HCT116 (cell line): ENCODE measurements around the gene SPRR5. TPM values are rescaled to one million over a fixed set of nuclear protein-coding genes. Genes with fewer than 3 reads are reported as not detected.

Experiments used
- ATAC-seq: fragments of 200-7000 bp; cut with Tn5 transposase; 2 replicates; pipeline ENCODE4 v1.9.1; 2020; ENCODE audit warnings: mild to moderate bottlenecking, moderate library complexity
- BruUV-seq: library from RNA; stranded (reverse); fragments of 400-500 nt; replicated peaks from 2 replicates; lab custom pipeline; 2021; lab: Mats Ljungman, UMichigan
- CTCF ChIA-PET: fragments of 300-600 bp; sonication (Branson Sonifier 250); formaldehyde crosslinking; loops from one replicate; lab custom pipeline; 2021; ENCODE audit warnings: antibody characterized with exemption; lab: Charles Lee
- POLR2A ChIA-PET: fragments of 300-600, 350-600 bp; sonication (Branson Sonifier 250); formaldehyde crosslinking; loops from one replicate; lab custom pipeline; 2021; ENCODE audit warnings: antibody characterized with exemption; lab: Charles Lee
- RAD21 ChIA-PET, 2 experiments: fragments of 300-600 bp; sonication (Branson Sonifier 250); formaldehyde crosslinking; loops; one replicate each; lab custom pipeline; 2023; ENCODE audit warnings: low total read pairs in 2 of 2; ENCODE audit not compliant: uncharacterized antibody in 2 of 2, unreplicated experiment in 2 of 2, low non-redundant PET in 1 of 2; lab: Charles Lee
- DNase-seq: peaks from one replicate; pipeline ENCODE4 v3.0.0-alpha.2; 2010; ENCODE audit warnings: low read depth, low spot score
- H2AFZ ChIP-seq: fragments of 200-600 bp; shearing (Covaris generic), sonication (generic); 2 replicates; pipeline ENCODE4 v1.6.1; 2017; ENCODE audit warnings: low read depth, mixed run types, mixed read lengths, antibody characterized with exemption, low read length; ENCODE audit not compliant: poor library complexity, severe bottlenecking
- H3K27ac ChIP-seq: 2 replicates; pipeline ENCODE4 v1.5.1; 2012; ENCODE audit warnings: low read depth, low read length
- H3K27me3 ChIP-seq: fragments of 200-600 bp; sonication (generic); 2 replicates; pipeline ENCODE4 v1.6.1; 2016; ENCODE audit warnings: mixed run types, low read length, mixed read lengths; ENCODE audit not compliant: insufficient read depth
- H3K36me3 ChIP-seq, 2 experiments: fragments of 200-500 bp in 1 of 2; fragments of 200-600 bp in 1 of 2; sonication (Bioruptor generic) in 1 of 2; sonication (generic) in 1 of 2; 2 replicates each; pipeline versions ENCODE4 v1.5.1 to v1.6.1; 2014 to 2016; ENCODE audit warnings: low read length in 2 of 2, inconsistent platforms in 1 of 2, mixed read lengths in 1 of 2, mixed run types in 1 of 2; ENCODE audit not compliant: insufficient read depth in 2 of 2, control insufficient read depth in 1 of 2
- H3K4me1 ChIP-seq, 2 experiments: fragments of 200-600 bp in 1 of 2; sonication (generic) in 1 of 2; 2 replicates each; pipeline versions ENCODE4 v1.5.1 to v1.6.1; 2012 to 2017; ENCODE audit warnings: low read length in 2 of 2, inconsistent platforms in 1 of 2, mild to moderate bottlenecking in 1 of 2, mixed read lengths in 1 of 2, mixed run types in 1 of 2, moderate library complexity in 1 of 2; ENCODE audit not compliant: insufficient read depth in 2 of 2, control insufficient read depth in 1 of 2
- H3K4me2 ChIP-seq: fragments of 200-600 bp; sonication (generic); 2 replicates; pipeline ENCODE4 v1.6.1; 2017; ENCODE audit warnings: mixed run types, low read length, mixed read lengths
- H3K4me3 ChIP-seq, 2 experiments: fragments of 200-600 bp in 1 of 2; sonication (generic) in 1 of 2; replicated peaks in 1 of 2; 2 replicates each; pipeline ENCODE4 v1.5.1; 2011 to 2016; ENCODE audit warnings: low read length in 2 of 2, control low read depth in 1 of 2, low read depth in 1 of 2, mild to moderate bottlenecking in 1 of 2, mixed read lengths in 1 of 2, mixed run types in 1 of 2
- H3K79me2 ChIP-seq: fragments of 200-600 bp; sonication (generic); 2 replicates; pipeline ENCODE4 v1.6.1; 2017; ENCODE audit warnings: mild to moderate bottlenecking, mixed run types, low read length, moderate library complexity, mixed read lengths; ENCODE audit not compliant: insufficient read depth
- H3K9ac ChIP-seq: fragments of 200-600 bp; sonication (generic); 2 replicates; pipeline ENCODE4 v1.6.1; 2016; ENCODE audit warnings: low read length, mixed read lengths
- H3K9me2 ChIP-seq: fragments of 200-600 bp; sonication (generic), shearing (Covaris generic); 2 replicates; pipeline ENCODE4 v1.6.1; 2017; ENCODE audit warnings: mixed run types, mild to moderate bottlenecking, moderate library complexity; ENCODE audit not compliant: insufficient read depth
- H3K9me3 ChIP-seq, 2 experiments: fragments of 200-500 bp in 1 of 2; fragments of 200-600 bp in 1 of 2; sonication (Bioruptor generic) in 1 of 2; sonication (generic) in 1 of 2; 2 replicates each; pipeline ENCODE4 v1.6.1; 2014 to 2017; ENCODE audit warnings: low read length in 2 of 2, mixed read lengths in 2 of 2, inconsistent platforms in 1 of 2, low read depth in 1 of 2, mild to moderate bottlenecking in 1 of 2, mixed run types in 1 of 2, moderate library complexity in 1 of 2; ENCODE audit not compliant: control insufficient read depth in 1 of 2, insufficient read depth in 1 of 2
- H4K20me1 ChIP-seq: fragments of 200-600 bp; sonication (generic), shearing (Covaris generic); 2 replicates; pipeline ENCODE4 v1.6.1; 2017; ENCODE audit warnings: mixed run types, mild to moderate bottlenecking, moderate library complexity; ENCODE audit not compliant: insufficient read depth
- CBX3 ChIP-seq: IDR thresholded peaks from 2 replicates; pipeline ENCODE4 v1.6.1; 2012; ENCODE audit warnings: low read depth
- CEBPB ChIP-seq: IDR thresholded peaks from 2 replicates; pipeline ENCODE4 v1.6.1; 2012; ENCODE audit warnings: low read depth
- CTCF ChIP-seq, 3 experiments: fragments of 200-600 bp in 1 of 3; sonication (generic) in 1 of 3; IDR thresholded peaks in 2 of 3; conservative IDR thresholded peaks in 1 of 3; 2 replicates each; pipeline ENCODE4 v1.5.1; 2012 to 2017; ENCODE audit warnings: low read depth in 2 of 3, low read length in 2 of 3, antibody characterized with exemption in 1 of 3, borderline replicate concordance in 1 of 3, control low read depth in 1 of 3, mild to moderate bottlenecking in 1 of 3, mixed read lengths in 1 of 3, mixed run types in 1 of 3, moderate library complexity in 1 of 3; ENCODE audit not compliant: insufficient read depth in 1 of 3
- POLR2AphosphoS5 ChIP-seq: IDR thresholded peaks from 2 replicates; pipeline ENCODE4 v1.6.1; 2011; ENCODE audit warnings: mild to moderate bottlenecking, low read depth, low read length, moderate library complexity
- REST ChIP-seq: IDR thresholded peaks from 2 replicates; pipeline ENCODE4 v1.6.1; 2012; ENCODE audit warnings: low read depth
- SRF ChIP-seq: IDR thresholded peaks from 2 replicates; pipeline ENCODE4 v1.6.1; 2012; ENCODE audit warnings: low read depth
- TCF7L2 ChIP-seq: IDR thresholded peaks from 2 replicates; pipeline ENCODE4 v1.7.0; 2011; ENCODE audit warnings: borderline replicate concordance, inconsistent platforms; ENCODE audit not compliant: insufficient read depth, insufficient read length; ENCODE audit errors: extremely low read depth
- YY1 ChIP-seq: IDR thresholded peaks from 2 replicates; pipeline ENCODE4 v1.6.1; 2011; ENCODE audit warnings: low read length, low read depth, moderate library complexity, mild to moderate bottlenecking; ENCODE audit not compliant: insufficient replicate concordance; ENCODE audit errors: extremely low read depth
- ZBTB33 ChIP-seq: IDR thresholded peaks from 2 replicates; pipeline ENCODE4 v1.6.1; 2011; ENCODE audit warnings: mild to moderate bottlenecking, low read length, moderate library complexity; ENCODE audit not compliant: insufficient replicate concordance; ENCODE audit errors: extremely low read depth
- ZFX ChIP-seq: fragments of 450-650 bp; IDR thresholded peaks from 2 replicates; pipeline ENCODE4 v1.6.1; 2017
- ZNF274 ChIP-seq: fragments of 200-500 bp; sonication (Bioruptor generic); IDR thresholded peaks from 2 replicates; pipeline ENCODE4 v1.6.1; 2014; ENCODE audit warnings: mild to moderate bottlenecking, low read depth, low read length, inconsistent platforms
- intact Hi-C: fragments of 100-400 bp; cut with micrococcal nuclease; formaldehyde crosslinking; loops from 2 replicates; pipeline ENCODE4 v1.10.0; 2022
- total RNA-seq: library from RNA; stranded (reverse); gene quantifications from one replicate; pipeline ENCODE4 v1.2.1, GENCODE V29; 2021; ENCODE audit not compliant: unreplicated experiment
- TF ChIP-seq, protein P1 (sequence below): IDR thresholded peaks from 2 replicates; pipeline ENCODE4 v1.6.1; 2012

The SPRR5 gene
- total RNA-seq, 1 experiment from 2014 or later = not detected

DNA sequence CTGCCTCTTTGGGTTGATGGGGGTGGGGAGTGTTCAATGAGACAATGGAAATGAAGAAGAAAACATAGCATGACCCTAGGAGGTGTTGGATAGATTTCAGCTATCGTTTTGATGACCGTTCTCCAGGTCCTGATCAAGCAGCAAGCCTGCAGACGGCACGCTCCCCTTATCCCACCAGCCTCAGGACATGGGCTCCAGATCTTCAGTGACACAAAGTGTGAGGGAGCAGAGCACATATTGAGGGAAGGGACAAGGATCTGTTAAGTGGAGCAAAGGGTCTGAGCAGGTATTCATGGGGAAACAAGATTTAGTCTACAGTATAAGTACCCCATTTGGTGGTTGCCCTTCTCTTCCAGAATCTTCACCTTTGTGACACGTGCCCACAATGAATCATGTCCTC lies 4.7 kb downstream of the SPRR5 start:
- H3K27ac ChIP-seq = no peak overlapping the region
- H4K20me1 ChIP-seq = no peaks in the 10 kb centered on the region
- DNase-seq = no peak
- no TSS peak for BruUV-seq
- no peak for ATAC-seq
- TF ChIP-seq, protein P1, sequence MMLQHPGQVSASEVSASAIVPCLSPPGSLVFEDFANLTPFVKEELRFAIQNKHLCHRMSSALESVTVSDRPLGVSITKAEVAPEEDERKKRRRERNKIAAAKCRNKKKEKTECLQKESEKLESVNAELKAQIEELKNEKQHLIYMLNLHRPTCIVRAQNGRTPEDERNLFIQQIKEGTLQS = no peak
- TF ChIP-seq CTCF (IDR thresholded peaks at IDR 0.05 in 2 of 3, conservative IDR thresholded peaks at IDR 0.05 in 1 of 3; ENCODE audit: borderline replicate concordance in 1 of 3, insufficient read depth in 1 of 3, low read depth in 2 of 3, low read length in 2 of 3) = no peak
- no peak for TF ChIP-seq REST
- TF ChIP-seq CEBPB = no peak
- no peak for TF ChIP-seq ZFX
- no peak for TF ChIP-seq ZNF274
- no peak for TF ChIP-seq POLR2AphosphoS5
- no peak for TF ChIP-seq SRF
- no peak for TF ChIP-seq YY1
- TF ChIP-seq ZBTB33 = no peak
- no peak for TF ChIP-seq TCF7L2
- TF ChIP-seq CBX3 = no peak
- H3K27me3 ChIP-seq = peaks cover 29% of the 10 kb centered on the region; the same call in 1 of the 2 replicates
- no peak overlapping the region for H3K4me3 ChIP-seq
- CTCF ChIA-PET = no interaction called here
- H3K4me1 ChIP-seq = peaks cover 0 to 10% of the 10 kb centered on the region in 2 experiments; a peak in 2 of 4 replicates
- RAD21 ChIA-PET = no interaction called here
- H3K36me3 ChIP-seq = no peaks in the 10 kb centered on the region
- no peaks in the 10 kb centered on the region for H3K9me2 ChIP-seq
- no peak overlapping the region for H3K4me2 ChIP-seq
- no peaks in the 10 kb centered on the region for H3K79me2 ChIP-seq
- POLR2A ChIA-PET = no interaction called here
- no peak overlapping the region for H2AFZ ChIP-seq
- intact Hi-C loops = no loop called here
- no peak overlapping the region for H3K9ac ChIP-seq
- H3K9me3 ChIP-seq = no peaks in the 10 kb centered on the region
